PFSK-1 (cell line): ENCODE data around the gene ZC4H2.

Experiments
- FOXP2 ChIP-seq: optimal IDR thresholded peaks from 2 replicates; pipeline ENCODE3; 2011; ENCODE audit warnings: borderline replicate concordance, control low read depth, inconsistent platforms; ENCODE audit not compliant: insufficient read depth; ENCODE audit errors: extremely low read length, extremely low read depth
- POLR2AphosphoS5 ChIP-seq: IDR thresholded peaks from 2 replicates; pipeline ENCODE4 v1.6.1; 2012; ENCODE audit warnings: low read depth, mild to moderate bottlenecking, control low read depth, low read length, moderate library complexity
- SIN3A ChIP-seq: IDR thresholded peaks from 2 replicates; pipeline ENCODE4 v1.6.1; 2012; ENCODE audit warnings: mild to moderate bottlenecking, low read length, moderate library complexity, borderline replicate concordance; ENCODE audit not compliant: insufficient read depth
- TAF1 ChIP-seq: IDR thresholded peaks from 2 replicates; pipeline ENCODE4 v1.6.1; 2012; ENCODE audit warnings: low read length, control low read depth, borderline replicate concordance; ENCODE audit not compliant: insufficient read depth
- TF ChIP-seq, protein P1 (sequence below), 2 experiments: IDR thresholded peaks; 2 replicates each; pipeline versions ENCODE4 v1.6.1 to v1.8.0; 2011 to 2012; ENCODE audit warnings: low read depth in 2 of 2, low read length in 2 of 2, control low read depth in 1 of 2, inconsistent platforms in 1 of 2, mild to moderate bottlenecking in 1 of 2, moderate library complexity in 1 of 2; ENCODE audit not compliant: insufficient read depth in 1 of 2

Gene ZC4H2

DNA sequence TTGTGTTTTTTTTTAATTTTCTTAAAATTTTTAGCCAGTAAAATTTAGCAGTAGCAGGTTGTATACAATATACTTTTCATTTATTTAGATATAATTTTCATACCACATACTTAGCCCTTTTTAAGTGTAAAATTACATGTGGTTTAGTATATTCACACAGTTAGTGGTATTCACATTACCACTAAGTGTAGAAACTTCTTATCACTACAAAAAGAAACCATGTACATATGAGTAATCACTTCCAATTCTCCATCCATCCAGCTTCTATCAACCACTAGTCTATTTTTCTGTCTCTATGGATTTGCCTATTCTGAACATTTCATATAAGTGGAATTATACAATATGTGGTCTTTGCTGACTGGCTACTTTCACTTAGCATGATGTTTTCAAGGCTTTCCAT is 109.0 kb downstream of the ZC4H2 start:
- no peak for TF ChIP-seq FOXP2
- no peak for TF ChIP-seq SIN3A
- TF ChIP-seq, protein P1, sequence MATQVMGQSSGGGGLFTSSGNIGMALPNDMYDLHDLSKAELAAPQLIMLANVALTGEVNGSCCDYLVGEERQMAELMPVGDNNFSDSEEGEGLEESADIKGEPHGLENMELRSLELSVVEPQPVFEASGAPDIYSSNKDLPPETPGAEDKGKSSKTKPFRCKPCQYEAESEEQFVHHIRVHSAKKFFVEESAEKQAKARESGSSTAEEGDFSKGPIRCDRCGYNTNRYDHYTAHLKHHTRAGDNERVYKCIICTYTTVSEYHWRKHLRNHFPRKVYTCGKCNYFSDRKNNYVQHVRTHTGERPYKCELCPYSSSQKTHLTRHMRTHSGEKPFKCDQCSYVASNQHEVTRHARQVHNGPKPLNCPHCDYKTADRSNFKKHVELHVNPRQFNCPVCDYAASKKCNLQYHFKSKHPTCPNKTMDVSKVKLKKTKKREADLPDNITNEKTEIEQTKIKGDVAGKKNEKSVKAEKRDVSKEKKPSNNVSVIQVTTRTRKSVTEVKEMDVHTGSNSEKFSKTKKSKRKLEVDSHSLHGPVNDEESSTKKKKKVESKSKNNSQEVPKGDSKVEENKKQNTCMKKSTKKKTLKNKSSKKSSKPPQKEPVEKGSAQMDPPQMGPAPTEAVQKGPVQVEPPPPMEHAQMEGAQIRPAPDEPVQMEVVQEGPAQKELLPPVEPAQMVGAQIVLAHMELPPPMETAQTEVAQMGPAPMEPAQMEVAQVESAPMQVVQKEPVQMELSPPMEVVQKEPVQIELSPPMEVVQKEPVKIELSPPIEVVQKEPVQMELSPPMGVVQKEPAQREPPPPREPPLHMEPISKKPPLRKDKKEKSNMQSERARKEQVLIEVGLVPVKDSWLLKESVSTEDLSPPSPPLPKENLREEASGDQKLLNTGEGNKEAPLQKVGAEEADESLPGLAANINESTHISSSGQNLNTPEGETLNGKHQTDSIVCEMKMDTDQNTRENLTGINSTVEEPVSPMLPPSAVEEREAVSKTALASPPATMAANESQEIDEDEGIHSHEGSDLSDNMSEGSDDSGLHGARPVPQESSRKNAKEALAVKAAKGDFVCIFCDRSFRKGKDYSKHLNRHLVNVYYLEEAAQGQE (IDR thresholded peaks at IDR 0.05; ENCODE audit: insufficient read depth in 1 of 2, low read depth in 2 of 2, low read length in 2 of 2) = no peak
- TF ChIP-seq POLR2AphosphoS5 = no peak
- no peak for TF ChIP-seq TAF1
